Amygdala (tissue), 56 donors: ENCODE data around the gene NDE1.
"Not testable (repeated sequence)": the region's sequence is repeated elsewhere in the genome, so short reads cannot be mapped to it uniquely, and the experiment has no call there.

Source experiments
- DNase-seq, 56 donors: peaks; one replicate each; lab custom pipeline; 2025; lab: John Stamatoyannopoulos, UW

The NDE1 gene

DNA sequence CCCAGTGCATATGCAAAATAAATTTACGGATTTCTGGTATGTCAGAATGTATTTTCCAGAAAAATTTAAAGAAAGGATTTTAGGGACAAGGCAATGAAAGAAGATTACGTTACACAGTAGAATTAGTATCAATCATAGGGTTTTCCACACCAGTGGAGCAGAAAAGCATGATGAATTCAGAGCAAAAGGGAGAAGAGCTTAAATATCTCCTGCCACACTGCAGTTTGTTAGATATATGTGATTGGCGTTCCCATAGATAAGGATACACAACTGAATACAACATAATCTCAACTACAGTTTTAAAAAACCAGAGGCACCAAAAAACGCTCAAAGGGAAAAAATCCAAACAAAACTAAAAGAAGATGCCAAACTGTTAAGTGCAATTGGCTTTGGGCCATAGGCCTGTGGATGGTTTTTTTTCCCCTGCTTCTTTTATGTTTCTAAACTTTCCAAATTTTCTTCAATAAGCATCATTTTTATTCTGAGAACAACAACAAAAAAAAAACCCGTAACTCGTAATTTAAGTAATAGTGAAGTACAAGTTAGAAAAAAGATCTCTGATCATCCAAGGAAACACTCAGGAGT, 29.3 kb upstream of the NDE1 start:
- no peak for DNase-seq

DNA sequence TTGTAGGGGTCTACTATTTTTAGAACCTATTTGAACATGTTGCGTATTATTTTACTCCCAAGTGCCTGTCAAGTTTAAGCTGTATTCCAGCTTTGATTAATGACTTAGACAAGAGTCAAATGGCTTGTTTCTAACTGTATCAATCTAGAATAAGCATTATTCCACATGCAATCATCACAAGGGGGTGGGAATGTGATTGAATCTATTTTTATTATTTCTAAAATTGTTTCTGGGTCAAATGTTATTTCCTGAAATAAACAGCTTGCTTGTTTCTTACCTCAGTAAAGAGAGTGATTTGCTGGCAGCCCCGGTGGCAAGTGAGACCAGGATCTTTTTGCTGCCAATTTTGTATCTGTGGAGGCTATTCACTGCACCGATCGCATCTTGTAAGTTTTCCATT, 28.6 kb upstream of the NDE1 start:
- no peak for DNase-seq

GRCh38 chr16:15621889-15622288, 28.2 kb upstream of the NDE1 start:
- DNase-seq, result no peak

DNA sequence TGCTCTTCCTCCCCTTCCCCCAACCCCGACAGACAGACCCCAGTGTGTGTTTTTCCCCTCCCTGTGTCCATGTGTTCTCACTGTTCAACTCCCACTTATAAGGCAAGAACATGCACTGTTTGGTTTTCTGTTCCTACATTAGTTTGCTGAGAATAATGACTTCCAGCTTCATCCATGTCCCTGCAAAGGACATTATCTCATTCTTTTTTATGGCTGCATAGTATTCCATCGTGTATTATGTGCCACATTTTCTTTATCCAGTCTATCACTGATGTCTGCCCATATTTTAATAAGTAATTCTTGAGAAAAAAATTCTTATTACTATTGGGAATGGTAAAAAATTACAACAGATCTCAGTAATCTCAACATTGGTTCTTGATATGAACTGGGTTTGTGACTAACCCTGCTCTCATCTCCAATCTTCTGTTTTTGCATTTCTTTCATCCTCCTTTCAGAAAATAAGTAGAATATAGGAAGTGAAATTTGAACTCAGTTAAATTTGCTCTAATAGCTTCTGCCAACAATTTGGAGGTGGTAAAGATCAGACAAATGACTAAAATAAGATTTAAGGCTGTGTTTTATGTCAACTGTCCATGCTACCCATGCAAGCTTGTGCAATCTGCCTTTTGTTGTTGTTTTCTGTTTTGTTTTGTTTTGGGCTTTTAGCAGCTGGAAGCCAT, 18.2 kb upstream of the NDE1 start:
- DNase-seq, result no peak

DNA sequence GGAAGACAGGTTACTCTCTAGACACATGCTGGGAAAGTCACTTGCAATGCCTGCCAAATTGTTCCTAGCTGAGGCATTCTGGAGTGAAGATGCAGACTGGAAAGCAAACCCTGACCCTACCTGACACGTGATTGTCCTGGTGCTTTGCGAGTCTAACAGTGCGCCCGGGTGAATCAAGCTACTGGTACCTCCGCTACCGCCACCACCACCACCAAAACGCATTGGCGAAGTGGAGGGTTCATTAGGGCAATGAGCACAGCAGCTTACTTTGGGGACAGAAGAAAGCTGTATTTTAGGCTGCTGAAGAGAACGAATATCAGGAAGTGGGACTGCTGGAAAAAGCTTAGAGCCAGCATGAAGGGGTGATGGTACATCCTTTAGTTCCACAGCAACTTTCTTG, 14.1 kb upstream of the NDE1 start:
- DNase-seq, result no peak

DNA sequence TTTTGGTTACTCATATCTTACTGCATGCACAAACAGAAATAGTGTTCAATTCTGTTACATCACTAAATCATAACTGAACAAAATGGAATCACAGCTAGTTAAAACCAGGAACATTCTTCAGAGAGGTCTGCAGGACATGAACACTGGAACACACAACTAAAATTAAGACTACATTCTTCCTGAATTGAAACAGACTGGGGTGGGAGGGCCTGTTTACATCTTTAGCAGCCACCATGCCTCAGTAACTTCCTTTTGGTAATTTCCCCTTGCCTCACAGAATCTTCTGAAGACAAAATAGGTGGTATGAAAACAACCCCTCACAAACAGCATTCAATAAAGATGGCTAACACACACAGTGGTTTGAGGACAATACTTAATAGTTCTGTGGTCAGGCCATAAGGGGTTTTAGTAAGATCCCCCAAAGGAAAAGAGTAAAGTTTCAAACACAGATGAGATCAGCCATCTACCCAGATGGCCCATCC, 13.6 kb upstream of the NDE1 start:
- no peak for DNase-seq

DNA sequence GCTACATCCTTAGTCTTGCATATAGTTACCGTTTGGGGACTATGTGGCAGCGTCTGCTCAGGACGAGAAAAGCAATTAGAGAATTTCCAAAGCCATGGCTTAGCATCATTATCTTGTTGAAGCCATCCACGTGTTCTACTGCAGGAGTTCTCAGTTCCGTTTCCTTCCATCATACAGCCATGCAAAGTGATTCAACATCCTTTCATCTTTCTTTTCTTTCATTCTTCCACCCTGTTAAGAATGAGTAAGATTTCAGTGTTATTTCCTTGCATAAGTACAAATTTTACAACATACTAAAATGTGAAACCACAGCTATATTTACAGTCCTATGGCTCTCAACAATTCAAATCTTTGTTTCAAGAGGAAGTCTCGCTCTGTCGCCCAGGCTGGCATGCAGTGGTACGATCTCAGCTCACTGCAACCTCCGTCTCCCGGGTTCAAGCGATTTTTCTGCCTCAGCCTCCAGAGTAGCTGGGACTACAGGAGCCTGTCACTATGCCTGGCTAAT, 10.9 kb upstream of the NDE1 start:
- DNase-seq, result no peak

DNA sequence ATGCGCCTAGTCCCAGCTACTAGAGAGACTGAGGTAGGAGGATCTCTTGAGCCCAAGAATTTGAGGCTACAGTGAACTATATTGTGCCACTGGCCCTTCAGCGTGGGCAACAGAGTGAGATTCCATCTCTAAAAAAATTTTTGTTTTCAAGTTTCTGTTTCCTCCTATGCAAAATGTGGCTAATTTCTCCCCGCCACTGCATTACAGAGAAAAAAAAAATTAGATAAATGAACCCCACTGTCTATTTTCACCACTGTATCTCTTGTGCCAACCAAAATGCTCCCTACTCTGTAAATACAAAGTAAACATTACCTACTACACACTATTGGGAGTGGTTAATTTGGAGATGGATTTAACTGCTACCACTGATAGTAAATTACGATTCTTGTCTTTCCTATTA, 9.1 kb upstream of the NDE1 start:
- DNase-seq, result no peak

- DNase-seq, result no peak
These were observed 8.1 kb upstream of the NDE1 start for GRCh38 chr16:15641753-15642556.

DNA sequence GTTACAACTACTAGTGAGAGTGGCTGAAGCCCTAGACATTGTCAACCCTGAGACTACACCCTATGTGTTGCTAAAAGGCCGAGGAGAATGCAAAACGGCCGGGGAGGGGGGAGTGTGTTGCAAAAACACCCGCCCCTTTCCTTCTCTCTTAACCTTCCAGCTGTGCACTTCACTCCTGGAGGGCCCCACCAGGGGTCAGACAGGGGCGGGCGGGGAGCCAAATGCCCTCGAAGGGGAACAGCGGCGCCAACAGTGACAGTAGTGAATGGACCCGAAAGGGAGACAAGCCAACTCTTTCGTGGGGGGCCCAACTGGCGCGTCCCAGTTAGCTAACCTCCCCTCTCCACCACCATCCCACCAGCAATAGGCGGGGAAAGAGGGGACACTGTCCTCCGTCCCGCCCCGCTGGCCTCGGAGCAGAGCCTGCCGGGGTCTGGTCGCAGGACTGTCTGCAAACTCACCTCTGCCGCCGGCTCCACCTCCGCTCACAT, 7.4 kb upstream of the NDE1 start:
- peak in 15 of 56 donors; percentile 35 to 84 (median 57) for DNase-seq

DNA sequence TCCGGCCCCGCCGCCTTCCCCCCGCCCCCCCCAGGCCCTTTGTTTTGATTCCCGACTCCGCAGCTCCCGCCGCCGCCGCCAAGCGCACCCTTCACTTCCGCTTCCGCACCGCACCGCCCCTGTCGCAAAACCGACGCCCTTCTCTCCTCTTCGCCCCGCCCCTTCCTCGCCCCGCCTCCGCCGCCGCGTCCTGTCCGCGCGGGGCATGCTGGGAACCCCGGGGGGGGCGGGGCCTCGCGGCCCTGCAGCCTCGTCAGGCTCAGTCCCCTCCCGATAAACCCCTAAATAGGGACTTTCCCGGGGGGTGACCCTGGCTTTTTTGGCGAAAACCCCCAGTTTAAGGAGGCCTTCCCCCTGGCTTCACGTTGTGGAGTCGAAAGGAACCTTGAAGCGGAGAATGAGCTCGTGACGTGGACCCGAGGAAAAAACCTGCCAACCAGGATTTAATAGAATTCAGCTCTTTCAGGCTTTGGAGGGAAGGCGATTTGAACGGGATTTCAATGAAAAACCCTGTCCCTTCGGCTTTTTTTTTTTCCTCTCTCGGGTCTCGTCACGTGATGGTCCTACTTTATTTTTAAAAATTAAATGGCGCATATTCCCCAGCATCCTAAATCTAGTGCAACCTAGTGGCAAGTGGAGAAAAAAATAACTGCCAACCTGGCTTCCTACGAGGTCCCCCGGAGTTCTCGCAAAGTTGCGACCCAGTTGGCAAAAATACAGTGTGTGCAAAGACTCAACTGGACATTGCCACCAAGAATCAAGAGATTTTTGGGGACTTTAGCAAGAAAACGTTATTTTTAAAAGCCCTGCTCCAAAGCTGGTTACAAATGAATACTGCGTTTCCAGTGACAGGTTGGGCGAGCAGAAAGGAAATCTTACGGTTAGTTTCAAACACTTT, 6.7 kb upstream of the NDE1 start, which contains the start of gene MARF1:
Gene MARF1, minus strand, starts transcription at position 107 of the 898 bp plus-strand sequence. CDS start 3,921 bp downstream, outside the sequence.
- DNase-seq, result peak; percentile 66 to 98 (median 91)

GRCh38 chr16:15643946-15644250, 6.1 kb upstream of the NDE1 start:
- no peak for DNase-seq

DNA sequence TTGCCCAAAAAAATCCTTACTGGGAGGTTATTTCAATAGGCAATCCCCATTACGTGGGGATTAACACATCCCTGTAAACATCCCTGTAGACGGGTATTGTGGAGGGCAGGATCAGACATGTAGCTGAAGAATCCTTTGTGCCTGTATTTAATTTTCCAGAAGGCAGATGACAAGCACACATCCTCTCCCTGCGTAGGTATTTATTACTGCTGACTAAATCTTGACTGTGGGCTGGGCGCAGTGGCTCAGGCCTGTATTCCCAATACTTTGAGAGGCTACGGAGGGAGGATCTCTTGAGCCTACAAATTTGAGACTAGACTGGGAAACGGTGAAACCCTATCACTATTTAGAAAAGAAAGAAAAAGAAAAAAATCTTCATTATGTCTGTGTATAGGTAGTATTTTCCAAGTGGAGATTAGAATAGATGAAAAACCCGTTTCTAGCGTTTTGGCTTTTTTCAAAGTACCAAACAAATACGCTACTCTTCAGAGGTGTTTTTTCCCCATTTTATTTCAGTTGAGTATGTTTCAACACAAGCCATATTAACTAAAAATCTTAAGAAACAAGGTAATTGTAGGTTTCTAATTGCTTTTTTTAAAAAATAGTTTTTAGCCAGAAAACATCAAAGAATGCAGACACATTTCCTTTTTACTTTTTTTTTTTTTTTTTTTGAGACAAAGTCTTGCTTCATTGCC, 5.6 kb upstream of the NDE1 start:
- DNase-seq, result no peak

- not testable (repeated sequence) for DNase-seq
These were observed 5.0 kb upstream of the NDE1 start for GRCh38 chr16:15644962-15645465.

DNA sequence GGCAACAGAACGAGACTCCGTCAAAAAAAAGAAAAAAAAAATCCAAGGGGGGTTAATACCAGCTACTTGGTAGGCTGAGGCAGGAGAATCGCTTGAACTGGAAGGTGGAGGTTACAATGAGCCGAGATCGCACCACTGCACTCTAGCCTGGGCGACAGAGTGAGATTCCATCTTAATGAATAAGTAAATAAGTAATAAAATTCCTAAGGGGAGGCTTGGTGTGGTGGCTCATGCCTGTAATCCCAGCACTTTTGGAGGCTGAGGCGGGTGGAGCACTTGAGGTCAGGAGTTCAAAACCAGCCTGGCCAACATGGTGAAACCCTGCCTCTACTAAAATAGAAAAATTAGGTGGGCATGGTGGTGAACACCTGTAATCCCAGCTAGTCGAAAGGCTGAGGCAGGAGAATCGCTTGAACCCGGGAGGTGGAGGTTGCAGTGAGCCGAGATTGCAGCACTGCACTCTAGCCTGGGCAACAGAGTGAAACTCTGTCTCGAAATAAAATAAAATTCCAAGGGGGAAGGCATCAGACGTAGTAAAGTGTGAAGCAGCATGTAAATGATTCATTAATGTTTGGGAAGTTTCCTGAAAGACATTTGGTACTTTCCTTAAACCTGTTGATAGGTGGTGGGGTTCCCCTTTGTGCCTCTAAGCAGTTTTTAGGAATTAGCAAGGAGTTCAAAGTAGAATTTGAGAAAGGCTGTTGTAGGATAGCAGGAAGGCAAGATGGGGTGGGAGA, 3.3 kb upstream of the NDE1 start:
- DNase-seq, result not testable (repeated sequence)

DNA sequence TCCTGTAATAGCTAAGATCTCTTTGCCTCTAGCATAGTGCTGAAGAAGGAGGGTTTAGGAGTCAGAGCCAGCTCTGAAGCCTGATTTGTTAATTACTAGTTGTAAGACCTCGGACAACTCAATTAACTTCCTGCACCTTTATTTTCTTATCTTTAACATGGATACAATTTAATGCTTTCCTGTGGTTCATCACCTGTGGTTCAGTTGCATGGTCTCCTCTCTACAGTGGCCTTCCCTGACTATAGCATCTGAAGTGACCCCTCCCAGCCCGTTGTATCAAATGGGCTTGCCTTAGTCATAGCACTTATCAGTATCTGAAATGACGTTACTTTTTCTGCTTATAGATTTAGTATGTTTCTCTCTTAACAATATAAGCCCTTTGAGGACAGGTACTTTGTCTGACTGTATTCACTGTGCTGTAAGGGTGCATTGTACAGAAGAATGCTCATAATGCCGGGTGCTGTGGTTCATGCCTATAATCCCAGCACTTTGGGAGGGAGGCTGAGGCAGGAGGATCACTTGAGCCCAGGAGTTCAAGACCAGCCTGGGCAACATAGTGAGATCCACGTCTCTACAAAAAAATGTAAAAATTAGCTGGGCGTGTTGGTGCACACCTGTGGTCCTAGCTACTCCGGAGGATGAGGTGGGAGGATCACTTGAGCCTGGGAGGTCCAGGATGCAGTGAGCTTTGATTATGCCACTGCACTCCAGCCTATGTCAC, 2.6 kb upstream of the NDE1 start:
- no peak for DNase-seq

GRCh38 chr16:15648135-15648730, 1.8 kb upstream of the NDE1 start:
- DNase-seq, result no peak

- not testable (repeated sequence) for DNase-seq
These were observed 734 bp upstream of the NDE1 start for GRCh38 chr16:15649311-15649710.
